ENCODE measurements around the gene UBE2D2. TPM values are rescaled to one million over a fixed set of nuclear protein-coding genes. Genes with fewer than 3 reads are reported as not detected.
A peak's percentile ranks its signal among the peaks of the same experiment; 100 is the strongest.

UBE2D2 gene
- total RNA-seq, 1 experiment from 2014 or later = 222 TPM

GRCh38 chr5:139571966-139572365, 10.8 kb downstream of the UBE2D2 start:
- CTCF ChIA-PET = no interaction called here
- TSS peak; percentile 67 for BruUV-seq (replicated peaks)
- H3K4me3 ChIP-seq (ENCODE audit: low read depth in 2 of 2, low read length in 2 of 2) = no peak overlapping the region
- no peaks in the 10 kb centered on the region for H3K36me3 ChIP-seq (ENCODE audit: control insufficient read depth, insufficient read depth, low read length)
- DNase-seq (ENCODE audit: low read depth, low spot score) (no peak), ATAC-seq (no peak)
- in situ Hi-C loops (cut with HindIII; ENCODE audit: low pct_unique_long_range_greater_than_20kb, low sequenced_read_pairs) = no loop called here
- intact Hi-C loops (cut with micrococcal nuclease; ENCODE audit: unreplicated experiment) = no loop called here
- POLR2A ChIA-PET = interaction anchor here (0.7 kb wide), 1 partner anchor 55 kb away, joined by 6 read pairs; no protein-coding TSS in a partner anchor
- H3K9me3 ChIP-seq (ENCODE audit: control insufficient read depth, insufficient read depth, low read depth, low read length) = no peaks in the 10 kb centered on the region
- no peaks in the 10 kb centered on the region for H3K27me3 ChIP-seq (ENCODE audit: control insufficient read depth, insufficient read depth, low read length)
- no peak for TF ChIP-seq TCF7L2 (IDR thresholded peaks at IDR 0.05; ENCODE audit: low read depth, low read length)
- TF ChIP-seq SIN3A (IDR thresholded peaks at IDR 0.05; ENCODE audit: borderline replicate concordance, insufficient read depth, low read depth, low read length) = no peak
- TF ChIP-seq REST (IDR thresholded peaks at IDR 0.05; ENCODE audit: insufficient read depth in 1 of 2, low read depth in 2 of 2, low read length in 1 of 2) = no peak
- no peak for TF ChIP-seq CTCF (IDR thresholded peaks at IDR 0.05)
- TF ChIP-seq POLR2AphosphoS5 (IDR thresholded peaks at IDR 0.05; ENCODE audit: low read depth, low read length) = no peak
- H3K4me1 ChIP-seq (ENCODE audit: control insufficient read depth, insufficient read depth, low read length) = peaks cover 4% of the 10 kb centered on the region; the same call in 1 of the 2 replicates
- H3K27ac ChIP-seq (ENCODE audit: low read length) = no peak overlapping the region

GRCh38 chr5:139574641-139575312, 13.6 kb downstream of the UBE2D2 start:
- Histone ChIP-seq H3K36me3 (ENCODE audit: control insufficient read depth, insufficient read depth, low read length) (no peaks in the 10 kb centered on the region), H3K9me3 (ENCODE audit: control insufficient read depth, insufficient read depth, low read depth, low read length) (no peaks in the 10 kb centered on the region), H3K4me3 (ENCODE audit: low read depth in 2 of 2, low read length in 2 of 2) (no peak overlapping the region), H3K27me3 (ENCODE audit: control insufficient read depth, insufficient read depth, low read length) (no peaks in the 10 kb centered on the region), H3K27ac (ENCODE audit: low read length) (no peak overlapping the region), H3K4me1 (ENCODE audit: control insufficient read depth, insufficient read depth, low read length) (peaks cover 4% of the 10 kb centered on the region; the same call in 1 of the 2 replicates)
- TF ChIP-seq REST (IDR thresholded peaks at IDR 0.05; ENCODE audit: insufficient read depth in 1 of 2, low read depth in 2 of 2, low read length in 1 of 2) (no peak), TCF7L2 (IDR thresholded peaks at IDR 0.05; ENCODE audit: low read depth, low read length) (no peak), POLR2AphosphoS5 (IDR thresholded peaks at IDR 0.05; ENCODE audit: low read depth, low read length) (no peak), SIN3A (IDR thresholded peaks at IDR 0.05; ENCODE audit: borderline replicate concordance, insufficient read depth, low read depth, low read length) (no peak), CTCF (IDR thresholded peaks at IDR 0.05) (no peak; the same call in 1 of the 2 replicates)
- POLR2A ChIA-PET = interaction anchor here (0.5 kb wide), 1 partner anchor 18 kb away, joined by 17 read pairs; no protein-coding TSS in a partner anchor
- ATAC-seq = peak; percentile 71
- intact Hi-C loops (cut with micrococcal nuclease; ENCODE audit: unreplicated experiment) = no loop called here
- CTCF ChIA-PET = interaction anchor here (0.7 to 1.2 kb wide), 3 partner anchors 9 to 52 kb away, joined by 3 to 5 read pairs (median 3); no protein-coding TSS in a partner anchor
- TSS peak; percentile 49 for BruUV-seq (replicated peaks)
- no peak for DNase-seq (ENCODE audit: low read depth, low spot score)
- in situ Hi-C loops (cut with HindIII; ENCODE audit: low pct_unique_long_range_greater_than_20kb, low sequenced_read_pairs) = no loop called here
